ENCODE measurements around the gene IQSEC1.
A peak's percentile ranks its signal among the peaks of the same experiment; 100 is the strongest.

The IQSEC1 gene

GRCh38 chr3:12981306-12982275, 91.6 kb downstream of the IQSEC1 start:
- no CpG with 5 or more reads among the region's 13 CpGs for WGBS, 2 donors (ENCODE audit: extremely low coverage in 2 of 2, insufficient read length in 2 of 2, insufficient replicate concordance in 1 of 2)

GRCh38 chr3:12980596-12981290, 92.5 kb downstream of the IQSEC1 start:
- Histone ChIP-seq H2BK12ac (ENCODE audit: low read length) (no peak overlapping the region), H4K8ac (ENCODE audit: low read depth, low read length) (no peak overlapping the region), H3K9me3 (replicated peaks in 1 of 2; ENCODE audit: control insufficient read depth in 2 of 2, insufficient read depth in 1 of 2, low read depth in 1 of 2, low read length in 2 of 2) (no peaks in the 10 kb centered on the region), H3K4me1 (ENCODE audit: control insufficient read depth in 2 of 2, insufficient read depth in 1 of 2, low read depth in 1 of 2, low read length in 2 of 2) (peaks cover 8 to 10% of the 10 kb centered on the region in 2 donors), H3K4me3 (ENCODE audit: low read length in 2 of 2) (no peak overlapping the region), H4K91ac (ENCODE audit: low read depth, low read length, poor library complexity) (no peak overlapping the region), H2BK120ac (ENCODE audit: low read depth, low read length) (no peak overlapping the region), H2BK5ac (ENCODE audit: low read length) (no peak overlapping the region), H3K14ac (ENCODE audit: low read length) (no peak overlapping the region), H3K4ac (ENCODE audit: low read length) (no peak overlapping the region), H3K9ac (ENCODE audit: low read depth, low read length, poor library complexity) (no peak overlapping the region), H2AK5ac (ENCODE audit: low read depth, low read length) (peak overlapping the region; percentile 1), H3K23ac (ENCODE audit: low read depth, low read length, poor library complexity) (peak overlapping the region; percentile 82), H3K18ac (ENCODE audit: low read length) (no peak overlapping the region), H3K4me2 (ENCODE audit: insufficient read depth, low read length, poor library complexity, severe bottlenecking) (no peak overlapping the region), H3K27ac (replicated peaks; ENCODE audit: low read length) (no peak overlapping the region), H3K27me3 (ENCODE audit: control insufficient read depth in 3 of 3, insufficient read depth in 3 of 3, low read depth in 1 of 3, low read length in 3 of 3) (no peaks in the 10 kb centered on the region), H3K79me1 (ENCODE audit: low read depth, low read length) (peaks cover 4% of the 10 kb centered on the region), H2AFZ (ENCODE audit: low read length) (no peak overlapping the region), H2BK15ac (ENCODE audit: low read length) (no peak overlapping the region), H3K36me3 (replicated peaks in 1 of 2; ENCODE audit: control insufficient read depth in 2 of 2, insufficient read depth in 2 of 2, low read length in 2 of 2) (no peaks in the 10 kb centered on the region)
- no CpG with 5 or more reads among the region's 10 CpGs for whole genome bisulfite sequencing, 2 donors (ENCODE audit: extremely low coverage in 2 of 2, insufficient read length in 2 of 2, insufficient replicate concordance in 1 of 2)
- DNase-seq (ENCODE audit: low spot score), result no peak

More at GRCh38 chr3:12981306-12982275, 91.6 kb downstream of the IQSEC1 start:
- Histone ChIP-seq H3K27ac (replicated peaks; ENCODE audit: low read length) (no peak overlapping the region), H2BK5ac (ENCODE audit: low read length) (no peak overlapping the region), H2AK5ac (ENCODE audit: low read depth, low read length) (no peak overlapping the region), H3K4ac (ENCODE audit: low read length) (no peak overlapping the region), H3K18ac (ENCODE audit: low read length) (peak overlapping the region; percentile 56), H2BK15ac (ENCODE audit: low read length) (no peak overlapping the region), H4K91ac (ENCODE audit: low read depth, low read length, poor library complexity) (no peak overlapping the region), H3K4me1 (ENCODE audit: control insufficient read depth in 2 of 2, insufficient read depth in 1 of 2, low read depth in 1 of 2, low read length in 2 of 2) (peaks cover 8 to 10% of the 10 kb centered on the region in 2 donors), H3K9me3 (replicated peaks in 1 of 2; ENCODE audit: control insufficient read depth in 2 of 2, insufficient read depth in 1 of 2, low read depth in 1 of 2, low read length in 2 of 2) (no peaks in the 10 kb centered on the region), H3K23ac (ENCODE audit: low read depth, low read length, poor library complexity) (no peak overlapping the region), H2BK120ac (ENCODE audit: low read depth, low read length) (no peak overlapping the region), H2BK12ac (ENCODE audit: low read length) (no peak overlapping the region), H3K4me2 (ENCODE audit: insufficient read depth, low read length, poor library complexity, severe bottlenecking) (no peak overlapping the region), H4K8ac (ENCODE audit: low read depth, low read length) (no peak overlapping the region), H3K79me1 (ENCODE audit: low read depth, low read length) (peaks cover 4% of the 10 kb centered on the region), H3K4me3 (ENCODE audit: low read length in 2 of 2) (no peak overlapping the region), H2AFZ (ENCODE audit: low read length) (no peak overlapping the region), H3K14ac (ENCODE audit: low read length) (no peak overlapping the region), H3K36me3 (replicated peaks in 1 of 2; ENCODE audit: control insufficient read depth in 2 of 2, insufficient read depth in 2 of 2, low read length in 2 of 2) (no peaks in the 10 kb centered on the region), H3K9ac (ENCODE audit: low read depth, low read length, poor library complexity) (no peak overlapping the region), H3K27me3 (ENCODE audit: control insufficient read depth in 3 of 3, insufficient read depth in 3 of 3, low read depth in 1 of 3, low read length in 3 of 3) (no peaks in the 10 kb centered on the region)
- DNase-seq (ENCODE audit: low spot score), result no peak

DNA sequence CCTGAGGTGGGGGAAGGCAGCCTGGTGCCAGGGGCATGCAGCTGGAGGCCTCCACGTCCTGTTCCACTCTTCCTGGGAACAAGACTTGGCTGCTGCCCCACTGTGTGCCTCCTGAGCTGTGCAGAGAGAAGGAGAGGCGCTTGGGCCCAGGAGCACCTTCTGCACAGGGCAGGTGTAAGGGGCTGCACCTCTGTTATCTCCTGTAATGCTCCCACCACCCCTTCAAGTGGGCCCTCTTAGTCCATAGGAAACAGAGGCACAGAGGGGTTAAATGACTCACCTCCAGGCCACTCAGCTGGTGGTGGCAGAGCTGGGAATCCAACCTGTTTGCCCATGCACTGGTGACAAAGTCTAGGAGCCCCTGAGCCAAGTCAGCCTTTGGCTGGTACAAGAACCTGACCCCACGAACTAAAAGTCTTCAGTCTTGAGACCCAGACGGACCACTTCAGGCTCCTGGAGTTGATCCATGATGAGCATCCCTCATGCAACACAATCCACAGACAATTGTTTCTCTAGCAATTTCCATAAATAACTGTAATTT, 93.2 kb downstream of the IQSEC1 start:
- Histone ChIP-seq H3K18ac (ENCODE audit: low read length) (no peak overlapping the region), H3K36me3 (replicated peaks in 1 of 2; ENCODE audit: control insufficient read depth in 2 of 2, insufficient read depth in 2 of 2, low read length in 2 of 2) (no peaks in the 10 kb centered on the region), H3K9ac (ENCODE audit: low read depth, low read length, poor library complexity) (no peak overlapping the region), H2AFZ (ENCODE audit: low read length) (no peak overlapping the region), H3K27me3 (ENCODE audit: control insufficient read depth in 3 of 3, insufficient read depth in 3 of 3, low read depth in 1 of 3, low read length in 3 of 3) (no peaks in the 10 kb centered on the region), H2BK5ac (ENCODE audit: low read length) (no peak overlapping the region), H3K27ac (replicated peaks; ENCODE audit: low read length) (no peak overlapping the region), H3K14ac (ENCODE audit: low read length) (no peak overlapping the region), H3K79me1 (ENCODE audit: low read depth, low read length) (peaks cover 4% of the 10 kb centered on the region), H2BK120ac (ENCODE audit: low read depth, low read length) (no peak overlapping the region), H4K8ac (ENCODE audit: low read depth, low read length) (no peak overlapping the region), H2BK15ac (ENCODE audit: low read length) (no peak overlapping the region), H3K4me2 (ENCODE audit: insufficient read depth, low read length, poor library complexity, severe bottlenecking) (no peak overlapping the region), H2AK5ac (ENCODE audit: low read depth, low read length) (no peak overlapping the region), H3K4ac (ENCODE audit: low read length) (no peak overlapping the region), H3K4me1 (ENCODE audit: control insufficient read depth in 2 of 2, insufficient read depth in 1 of 2, low read depth in 1 of 2, low read length in 2 of 2) (peaks cover 8 to 10% of the 10 kb centered on the region in 2 donors), H3K9me3 (replicated peaks in 1 of 2; ENCODE audit: control insufficient read depth in 2 of 2, insufficient read depth in 1 of 2, low read depth in 1 of 2, low read length in 2 of 2) (no peaks in the 10 kb centered on the region), H3K4me3 (ENCODE audit: low read length in 2 of 2) (no peak overlapping the region), H3K23ac (ENCODE audit: low read depth, low read length, poor library complexity) (no peak overlapping the region), H4K91ac (ENCODE audit: low read depth, low read length, poor library complexity) (no peak overlapping the region), H2BK12ac (ENCODE audit: low read length) (no peak overlapping the region)
- whole genome bisulfite sequencing, 2 donors (ENCODE audit: extremely low coverage in 2 of 2, insufficient read length in 2 of 2, insufficient replicate concordance in 1 of 2), result no CpG with 5 or more reads among the region's 4 CpGs
- no peak for DNase-seq (ENCODE audit: low spot score)
